Cortex of kidney (tissue), 1 donor: ENCODE data around the gene SLC25A21.
"Not testable (repeated sequence)": the region's sequence is repeated elsewhere in the genome, so short reads cannot be mapped to it uniquely, and the experiment has no call there.

Experiments
- DNase-seq: peaks from one replicate; lab custom pipeline; 2025; lab: John Stamatoyannopoulos, UW

SLC25A21 gene

GRCh38 chr14:36986407-36986806 lies 186.0 kb downstream of the SLC25A21 start:
- no peak for DNase-seq

GRCh38 chr14:36981832-36982529 lies 190.4 kb downstream of the SLC25A21 start:
- no peak for DNase-seq

- DNase-seq = not testable (repeated sequence)
These were observed 192.0 kb downstream of the SLC25A21 start for GRCh38 chr14:36980413-36980812.

DNA sequence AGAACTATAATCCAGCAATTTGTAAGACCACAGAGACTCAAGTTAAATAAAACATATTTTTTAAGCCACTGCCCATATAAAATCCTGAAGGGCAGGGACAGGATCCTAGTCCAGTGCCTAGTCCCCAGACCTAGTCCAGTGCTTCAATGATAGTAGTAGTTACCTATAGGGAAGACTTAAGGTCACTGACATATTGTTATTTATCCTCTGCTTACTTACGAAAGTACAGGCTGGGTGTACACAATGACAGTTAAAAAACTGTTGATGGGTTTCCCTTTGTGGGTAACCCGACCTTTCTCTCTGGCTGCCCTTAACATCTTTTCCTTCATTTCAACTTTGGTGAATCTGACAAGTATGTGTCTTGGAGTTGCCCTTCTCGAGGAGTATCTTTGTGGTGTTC lies 192.5 kb downstream of the SLC25A21 start:
- DNase-seq = no peak

DNA sequence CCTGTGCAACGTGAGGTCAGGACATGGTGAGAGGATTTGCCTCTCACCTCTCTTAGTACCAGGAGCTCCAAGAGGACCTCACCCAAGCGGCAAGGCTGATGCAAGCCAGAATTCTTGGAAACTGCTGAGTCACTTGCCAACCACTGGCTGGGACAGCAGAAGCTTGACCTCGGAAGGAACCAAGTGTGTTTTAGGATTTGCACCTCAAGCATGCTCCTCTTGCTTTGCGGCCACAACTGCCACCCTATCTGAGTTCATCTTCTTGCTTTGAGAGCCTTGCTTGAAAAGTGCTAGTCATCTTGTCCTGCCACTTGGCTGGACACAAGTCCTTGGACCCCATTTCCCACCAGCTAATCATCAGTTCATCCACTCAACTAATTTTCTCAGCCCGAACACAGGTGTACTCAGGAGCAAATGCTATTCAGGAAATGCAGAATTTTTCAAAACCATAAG lies 195.8 kb downstream of the SLC25A21 start:
- DNase-seq = no peak

DNA sequence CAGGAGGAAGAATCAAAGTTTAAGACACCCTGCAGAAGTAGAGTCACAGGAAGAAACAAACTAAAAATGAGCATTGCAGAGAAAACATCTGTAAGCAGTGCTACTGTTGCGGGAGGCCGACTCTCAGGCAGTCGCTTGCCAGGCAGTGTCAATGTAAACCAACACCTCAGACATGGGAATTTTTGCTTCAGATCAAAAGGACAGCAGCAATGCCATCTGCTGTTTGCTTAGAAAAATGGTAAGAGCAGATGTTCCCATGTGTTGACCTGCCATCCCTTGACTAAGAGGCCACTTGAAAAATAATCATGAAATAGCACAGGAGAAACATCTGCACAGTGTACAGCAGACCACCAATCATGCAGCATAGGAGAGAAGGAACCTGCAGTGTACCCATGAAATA lies 196.6 kb downstream of the SLC25A21 start:
- no peak for DNase-seq

DNA sequence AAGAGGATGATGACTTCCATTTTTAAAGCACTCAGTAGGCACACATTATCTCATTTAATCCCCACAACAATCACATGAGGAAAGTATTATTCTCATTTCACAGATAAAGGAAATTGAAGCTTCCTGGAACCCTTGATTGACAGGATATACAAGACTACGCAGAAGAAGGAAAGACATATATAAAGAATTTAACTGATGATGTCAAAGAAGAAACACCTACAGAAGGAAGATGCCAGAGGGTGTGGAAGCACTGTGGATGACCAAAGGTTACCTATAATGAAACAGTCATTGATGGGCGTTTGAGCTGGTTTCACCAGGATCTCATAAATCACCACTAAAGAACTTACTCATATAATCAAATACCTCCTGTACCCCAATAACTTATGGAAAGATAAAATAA lies 197.4 kb downstream of the SLC25A21 start:
- DNase-seq = no peak

GRCh38 chr14:36973806-36974442 lies 198.5 kb downstream of the SLC25A21 start:
- DNase-seq = no peak

DNA sequence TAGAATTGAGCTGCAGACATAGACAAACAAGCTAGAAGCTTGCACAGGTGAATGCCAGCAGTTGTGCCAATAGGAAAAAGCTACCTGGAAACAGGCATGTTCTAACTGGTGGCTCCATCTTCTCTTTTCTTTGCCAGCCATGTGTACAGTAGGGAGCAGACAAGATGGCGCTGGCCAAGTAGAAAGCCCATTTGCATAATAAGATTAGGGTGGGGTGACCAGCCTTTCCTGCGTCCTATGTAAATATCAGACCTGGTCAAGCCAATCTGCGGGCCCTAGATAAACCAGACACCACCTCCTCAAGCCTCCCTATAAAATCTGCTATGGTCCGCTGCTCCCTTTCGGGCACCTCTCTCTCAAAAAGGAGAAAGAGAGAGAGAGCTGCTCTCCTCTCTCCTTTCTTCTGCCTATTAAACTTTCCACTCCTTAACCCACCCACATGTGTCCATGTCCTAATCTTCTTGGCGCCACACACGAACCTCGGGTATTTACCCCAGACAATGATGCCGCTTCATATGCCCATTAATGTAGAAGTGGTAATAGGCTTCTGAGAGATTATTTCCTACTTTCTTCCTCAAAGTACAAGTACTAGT lies 201.0 kb downstream of the SLC25A21 start:
- DNase-seq = no peak

- DNase-seq = no peak
These were observed 204.4 kb downstream of the SLC25A21 start for GRCh38 chr14:36967892-36968555.

DNA sequence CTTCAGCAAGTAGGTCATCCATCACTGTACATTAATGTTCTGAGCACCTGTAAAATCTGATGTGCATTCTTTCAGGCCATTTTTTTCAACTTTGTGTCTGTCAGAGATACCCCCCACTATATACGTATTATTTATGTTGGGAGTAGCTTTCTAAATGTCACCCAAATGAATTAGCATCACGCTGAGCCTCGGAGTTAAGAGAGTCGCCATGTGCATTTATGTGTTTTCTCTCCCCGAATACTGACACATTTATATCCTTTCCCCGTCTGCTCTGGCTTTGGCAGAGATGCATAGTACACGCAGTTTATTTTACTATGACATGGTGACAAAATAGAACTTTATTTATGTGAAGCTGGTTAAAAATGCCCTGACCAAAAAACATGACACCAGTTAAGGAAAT lies 216.4 kb downstream of the SLC25A21 start:
- DNase-seq = no peak

DNA sequence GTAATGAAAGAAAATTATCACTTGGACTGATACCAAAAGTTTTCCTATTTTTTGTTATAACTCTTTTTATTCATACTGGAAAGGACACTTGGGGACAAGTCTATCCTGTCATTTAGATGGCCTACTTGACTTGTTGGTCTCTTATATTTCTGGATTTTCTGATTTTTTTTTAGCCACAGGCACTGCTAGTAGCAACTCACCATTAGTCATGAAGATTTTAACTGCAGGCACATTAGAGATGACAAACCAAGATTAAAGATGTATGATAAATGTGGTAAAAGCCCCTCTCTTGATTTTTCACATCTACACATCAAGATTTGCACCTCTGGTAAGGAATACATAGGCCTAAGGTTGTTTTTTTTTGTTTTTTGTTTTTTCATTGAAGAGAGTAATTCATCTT lies 217.0 kb downstream of the SLC25A21 start:
- DNase-seq = no peak

- DNase-seq = no peak
These were observed 219.7 kb downstream of the SLC25A21 start for GRCh38 chr14:36952689-36953088.

DNA sequence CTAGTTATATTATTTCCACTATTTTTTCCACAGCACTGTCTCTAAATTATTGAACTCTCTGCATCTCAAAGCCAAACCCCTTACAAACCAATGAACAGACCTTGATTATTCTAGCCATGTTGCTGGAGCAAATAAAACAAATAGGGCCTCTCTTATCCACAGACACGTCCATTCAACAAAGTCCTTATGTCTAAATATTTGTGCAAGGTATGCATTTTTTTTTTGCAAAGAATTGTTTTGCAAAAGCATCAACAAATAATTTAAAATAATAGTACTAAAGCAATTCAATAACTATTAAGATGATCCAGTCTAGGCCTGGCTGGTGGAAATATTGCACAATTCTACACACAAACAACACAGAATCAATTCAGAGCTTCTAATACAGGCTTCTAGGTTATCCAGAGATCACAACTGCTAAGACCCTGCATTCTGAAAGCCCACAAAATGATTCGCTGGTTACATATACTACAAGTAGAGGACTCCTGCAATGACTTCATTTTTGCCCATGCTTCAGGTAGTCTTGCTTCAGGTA lies 221.0 kb downstream of the SLC25A21 start:
- DNase-seq = no peak

DNA sequence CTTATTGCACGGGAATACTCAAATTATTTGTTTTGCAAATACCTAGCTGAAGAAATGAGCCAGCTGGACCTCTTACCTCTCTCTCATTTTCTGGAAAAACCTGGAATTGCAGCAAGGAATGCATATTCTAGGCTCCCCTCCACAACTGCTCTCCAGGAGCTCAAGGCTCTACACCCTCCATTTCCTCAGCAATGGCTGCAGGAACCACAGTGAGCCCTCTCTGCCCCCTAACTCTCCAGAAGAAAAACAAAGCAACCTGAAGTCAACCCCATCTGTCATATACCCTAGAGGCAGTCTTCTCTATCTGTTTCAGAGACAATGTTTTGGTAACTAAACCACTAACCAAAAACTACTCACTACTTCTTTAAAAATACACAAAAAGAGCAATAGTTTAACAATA lies 221.6 kb downstream of the SLC25A21 start:
- no peak for DNase-seq

DNA sequence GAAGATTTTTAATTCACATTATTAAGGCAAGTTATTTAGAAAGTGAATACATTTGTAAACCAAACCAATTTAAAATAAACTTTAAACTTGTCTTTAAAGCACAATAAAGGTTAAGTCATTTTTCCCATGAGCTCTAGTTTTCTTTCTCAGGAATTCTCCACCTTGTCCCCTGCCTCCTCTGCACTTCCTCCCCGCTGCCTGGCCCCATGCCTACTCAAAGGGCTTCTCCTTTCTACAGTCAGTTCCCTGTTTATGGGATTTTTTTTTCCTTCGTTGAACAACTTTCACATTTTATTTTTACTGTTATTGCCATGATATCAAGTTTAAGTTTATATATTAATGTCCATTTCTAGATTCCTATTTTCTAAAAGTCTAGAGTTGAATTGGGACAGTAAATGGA lies 223.0 kb downstream of the SLC25A21 start:
- DNase-seq = no peak

GRCh38 chr14:36948157-36948859 lies 224.1 kb downstream of the SLC25A21 start:
- DNase-seq = no peak

GRCh38 chr14:36947362-36947761 lies 225.0 kb downstream of the SLC25A21 start:
- no peak for DNase-seq

GRCh38 chr14:36946872-36947271 lies 225.5 kb downstream of the SLC25A21 start:
- DNase-seq = no peak

DNA sequence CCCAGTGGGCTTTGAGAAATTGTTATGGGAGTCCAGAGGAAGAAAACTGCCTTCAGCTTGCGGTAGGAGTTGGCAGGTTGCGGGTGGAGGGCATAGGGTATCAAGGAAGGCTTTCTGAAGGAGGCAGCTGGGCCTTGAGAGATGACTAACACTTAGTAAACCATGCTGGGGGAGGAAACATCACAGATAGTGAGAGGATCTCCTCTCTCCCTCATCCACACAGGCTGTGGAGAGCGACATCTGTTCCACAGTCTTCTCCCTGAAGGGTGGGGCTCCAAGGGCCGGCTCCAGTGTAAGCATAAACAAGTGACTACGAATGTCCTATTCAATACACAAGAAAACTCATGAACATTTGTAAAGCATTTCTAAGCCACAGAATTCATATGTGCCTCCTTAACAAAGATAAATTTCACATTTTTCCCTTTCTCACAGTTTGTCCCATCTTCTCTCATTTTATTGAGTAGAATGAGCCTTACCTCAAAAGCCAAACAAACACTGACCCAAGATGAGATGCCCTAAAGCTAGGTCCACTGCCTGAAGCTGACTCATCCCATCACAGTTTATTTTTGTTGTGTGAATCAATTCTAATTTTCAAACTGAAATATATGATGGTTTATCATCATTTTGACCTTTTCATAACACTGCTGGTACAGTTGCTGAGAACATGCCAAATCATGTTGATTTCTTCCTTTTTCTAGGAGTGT lies 227.9 kb downstream of the SLC25A21 start:
- no peak for DNase-seq

DNA sequence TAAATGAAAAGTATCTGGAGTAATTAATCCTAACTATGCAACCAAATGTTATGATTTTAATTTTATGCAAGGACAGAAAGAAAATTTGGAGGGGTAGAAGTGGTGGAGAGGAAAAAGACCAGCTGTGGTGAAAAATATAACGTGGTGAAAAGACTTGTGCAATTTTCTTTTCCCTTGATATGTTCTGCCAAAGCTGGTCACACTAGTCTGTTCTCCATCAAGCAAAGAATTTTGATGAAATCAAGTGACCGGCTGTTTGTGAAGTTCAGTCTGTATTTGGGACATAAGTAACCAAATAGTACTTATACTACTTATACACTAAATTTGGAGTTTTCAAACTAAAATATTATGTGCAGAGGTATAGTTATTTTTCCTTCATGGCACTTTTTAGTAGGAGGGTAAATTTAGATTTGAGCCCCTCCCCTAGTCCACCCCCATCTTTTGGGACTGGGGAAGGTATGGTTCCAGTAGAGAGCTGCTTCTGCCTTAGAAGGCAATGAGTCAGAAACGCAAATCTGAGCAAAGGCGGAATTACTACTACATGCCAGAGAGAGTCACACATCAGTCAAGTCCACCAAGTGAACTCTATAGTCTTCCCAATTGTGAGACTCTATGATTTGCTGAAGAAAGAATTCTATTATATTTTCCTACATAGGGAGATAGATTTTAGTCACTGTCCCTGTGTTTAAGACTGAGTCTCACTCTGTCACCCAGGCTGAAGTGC lies 229.7 kb downstream of the SLC25A21 start:
- DNase-seq = no peak
